Hippocampal formation (tissue), 2 donors: ENCODE measurements around the gene THAP5.

Experiments used
- DNase-seq, 2 donors: peaks; one replicate each; lab custom pipeline; 2025; lab: John Stamatoyannopoulos, UW

Gene THAP5

GRCh38 chr7:108569381-108570145 lies at the start of gene THAP5, which contains the start of gene DNAJB9:
TSS of gene THAP5 (minus strand) at chr7:108569706. CDS start at chr7:108569569, 137 bp downstream.
TSS of gene DNAJB9 (plus strand) at chr7:108569874. CDS start at chr7:108571727, 1,853 bp downstream.
- DNase-seq = peak; percentile 98 to 100

DNA sequence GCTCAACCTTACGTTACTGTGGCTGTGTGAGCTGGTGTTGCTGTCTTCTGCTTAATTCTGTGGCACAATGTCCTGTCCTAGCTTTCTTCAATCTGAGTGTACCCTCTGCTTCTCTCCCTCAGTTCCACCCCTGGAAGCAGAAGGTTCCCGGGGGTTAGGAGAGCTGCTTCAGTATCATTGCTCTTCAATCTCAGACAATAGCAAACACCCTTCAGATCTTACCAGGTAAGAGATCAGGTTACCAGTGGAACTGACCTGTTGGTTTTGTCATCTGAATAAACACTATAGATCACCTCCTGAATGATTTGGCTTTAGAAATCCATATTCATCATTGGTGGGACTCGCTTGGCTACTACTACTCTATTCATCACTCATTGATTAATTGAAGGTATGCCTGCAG lies 48.5 kb upstream of the THAP5 start:
- DNase-seq = no peak

GRCh38 chr7:108614896-108615295 lies 45.4 kb upstream of the THAP5 start:
- no peak for DNase-seq

- DNase-seq = no peak
Measured at GRCh38 chr7:108613949-108614381, 44.5 kb upstream of the THAP5 start.

DNA sequence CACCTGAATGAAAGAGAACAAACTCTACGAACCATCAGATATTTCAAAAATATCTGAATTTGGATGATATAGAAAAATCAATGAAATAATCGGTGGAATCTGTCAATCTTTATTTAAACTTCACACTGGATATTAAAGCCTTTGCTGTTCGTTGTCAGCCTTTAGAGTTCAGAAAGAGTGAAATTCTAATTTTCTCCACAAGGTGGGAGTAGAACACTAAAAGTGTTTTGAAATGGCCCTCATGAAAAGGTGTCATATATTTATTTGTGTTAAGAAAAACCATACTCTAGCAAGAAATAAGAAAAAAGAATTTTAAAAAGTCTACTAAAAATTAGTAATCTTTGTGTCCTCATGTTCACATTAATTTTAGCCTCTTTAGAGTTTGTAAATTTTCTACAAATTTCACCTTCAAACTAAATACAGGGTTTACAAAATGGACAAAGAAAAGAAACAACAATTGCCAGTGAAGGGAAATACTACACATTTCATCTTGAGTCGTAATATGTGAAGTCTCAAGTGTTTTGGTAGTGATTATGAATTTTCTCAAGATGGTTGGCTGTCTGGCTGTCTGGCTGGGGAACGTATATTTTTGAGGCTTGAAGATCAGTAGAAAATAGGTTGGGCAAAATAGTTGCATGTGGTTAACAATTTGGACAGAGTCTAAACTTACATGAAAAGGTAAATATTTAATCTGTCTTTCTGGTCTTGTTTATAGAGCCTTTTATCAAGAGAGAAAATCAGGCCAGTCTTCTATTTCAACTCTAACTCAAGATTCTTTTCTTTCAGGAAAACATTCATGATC lies 43.8 kb upstream of the THAP5 start:
- DNase-seq = peak in 1 of 2 donors; percentile 69

- DNase-seq = no peak
Measured at GRCh38 chr7:108611268-108611667, 41.8 kb upstream of the THAP5 start.

GRCh38 chr7:108609643-108610042 lies 40.1 kb upstream of the THAP5 start:
- no peak for DNase-seq

DNA sequence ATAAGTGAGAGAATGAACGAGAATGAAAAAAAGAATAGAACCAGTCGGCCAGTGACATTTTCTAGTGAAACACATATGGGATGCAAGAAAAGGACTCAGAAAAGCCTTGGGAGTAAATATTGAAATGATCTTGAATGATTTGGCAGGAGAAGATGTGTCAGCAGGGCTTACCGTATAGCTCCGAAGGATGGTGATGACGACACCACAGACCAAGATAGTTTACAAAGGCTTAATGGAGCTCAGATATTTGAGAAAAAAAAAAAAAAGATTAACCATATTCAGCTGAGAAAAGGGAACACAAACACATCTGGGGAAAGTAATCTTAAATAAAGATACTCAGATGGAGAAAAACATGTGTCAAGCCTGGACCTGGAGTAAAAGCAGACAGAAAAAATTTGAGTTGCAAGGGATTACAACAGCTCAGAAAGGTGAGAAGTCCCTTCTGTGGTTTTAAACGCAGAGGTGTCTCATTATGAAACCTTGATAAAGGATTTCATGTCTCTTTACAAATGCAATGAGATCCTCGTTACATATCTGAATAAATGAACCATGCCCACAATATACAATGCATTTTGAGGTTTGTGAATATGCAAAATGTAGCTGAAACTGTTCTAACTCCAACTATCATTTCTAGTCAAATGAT lies 36.2 kb upstream of the THAP5 start:
- DNase-seq = no peak

- DNase-seq = no peak
Measured at GRCh38 chr7:108604307-108605077, 35.0 kb upstream of the THAP5 start.

DNA sequence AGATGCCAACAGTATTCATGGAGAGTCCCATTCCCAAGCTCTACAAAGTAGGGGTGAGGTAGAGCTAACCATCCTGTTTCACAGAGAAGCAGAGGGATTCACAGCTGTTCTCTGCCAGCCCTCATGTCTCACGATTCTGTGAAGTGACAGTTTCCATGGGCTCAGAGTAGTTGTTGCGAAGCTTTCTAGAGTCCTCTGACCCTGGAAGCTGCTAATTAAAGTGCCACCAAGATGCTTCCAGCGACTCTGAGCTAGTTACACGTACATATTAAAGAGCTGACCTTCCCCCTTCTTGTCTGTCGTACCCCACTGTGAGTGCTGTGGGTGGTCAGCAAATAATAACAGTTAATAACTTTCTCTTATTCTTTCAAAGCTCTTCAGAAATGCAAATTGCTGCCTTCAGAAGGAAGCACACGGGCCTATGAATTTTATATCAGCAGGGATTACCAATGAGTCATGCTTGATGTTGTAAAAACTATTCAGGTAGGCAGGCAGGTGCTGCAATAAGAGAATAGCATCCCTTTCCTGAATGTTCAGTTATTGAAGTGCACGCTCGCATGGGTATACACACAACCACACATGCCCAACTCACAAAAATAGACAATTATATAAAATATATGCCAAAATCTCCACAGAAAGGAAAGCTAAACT lies 34.3 kb upstream of the THAP5 start:
- DNase-seq = no peak

GRCh38 chr7:108600399-108600798 lies 30.9 kb upstream of the THAP5 start:
- no peak for DNase-seq

DNA sequence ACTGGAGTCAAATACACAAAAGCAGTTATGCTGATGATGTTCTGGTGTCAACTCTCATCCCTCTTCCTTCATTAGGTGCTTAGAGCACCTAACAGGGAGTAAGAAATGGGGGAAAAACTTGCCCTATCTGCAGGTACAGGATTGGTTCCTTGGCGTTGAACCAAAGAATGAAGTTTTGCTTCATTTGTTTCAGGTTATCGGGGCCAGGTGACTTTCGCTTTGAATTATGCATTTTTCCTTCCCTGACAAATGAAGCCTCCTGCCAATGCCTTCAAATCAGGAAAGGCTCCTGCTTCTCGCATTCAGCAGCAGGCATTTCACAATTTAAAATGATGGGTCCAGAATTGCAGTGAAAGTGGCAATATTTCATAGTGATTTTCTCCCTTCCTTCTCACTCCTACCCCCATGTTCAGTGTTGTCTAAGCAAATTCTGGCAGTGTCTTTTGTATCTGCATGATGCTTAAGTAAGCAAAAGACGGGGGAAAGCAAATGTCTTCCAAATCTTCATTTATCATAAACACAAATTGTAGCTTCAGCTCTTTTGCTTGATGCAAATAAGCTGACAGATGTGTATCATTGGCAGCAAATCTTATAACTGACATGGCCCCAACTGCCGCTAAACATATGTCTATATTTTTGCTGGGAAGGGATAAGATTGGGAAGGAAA lies 29.5 kb upstream of the THAP5 start:
- no peak for DNase-seq

GRCh38 chr7:108598153-108598552 lies 28.6 kb upstream of the THAP5 start:
- DNase-seq = peak in 1 of 2 donors; percentile 15

DNA sequence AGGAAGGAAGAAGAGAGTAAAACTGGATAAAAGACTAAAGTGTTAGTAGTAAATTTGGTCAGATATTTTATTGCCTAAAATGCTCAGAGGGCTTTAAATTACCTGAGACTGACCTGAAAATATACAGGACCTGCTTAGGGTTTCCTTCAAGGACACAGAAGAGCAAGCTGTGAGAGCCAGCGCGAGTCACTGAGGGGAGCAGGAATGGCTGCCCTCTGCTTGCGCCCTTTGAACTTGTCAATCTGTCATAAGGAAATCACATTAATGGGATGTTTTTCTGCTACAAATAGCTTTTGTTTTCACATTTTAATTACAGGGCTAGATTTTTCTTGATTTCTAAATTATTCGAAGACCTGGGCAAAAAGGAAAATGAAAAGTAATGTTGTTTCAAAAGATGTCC lies 27.1 kb upstream of the THAP5 start:
- DNase-seq = no peak

DNA sequence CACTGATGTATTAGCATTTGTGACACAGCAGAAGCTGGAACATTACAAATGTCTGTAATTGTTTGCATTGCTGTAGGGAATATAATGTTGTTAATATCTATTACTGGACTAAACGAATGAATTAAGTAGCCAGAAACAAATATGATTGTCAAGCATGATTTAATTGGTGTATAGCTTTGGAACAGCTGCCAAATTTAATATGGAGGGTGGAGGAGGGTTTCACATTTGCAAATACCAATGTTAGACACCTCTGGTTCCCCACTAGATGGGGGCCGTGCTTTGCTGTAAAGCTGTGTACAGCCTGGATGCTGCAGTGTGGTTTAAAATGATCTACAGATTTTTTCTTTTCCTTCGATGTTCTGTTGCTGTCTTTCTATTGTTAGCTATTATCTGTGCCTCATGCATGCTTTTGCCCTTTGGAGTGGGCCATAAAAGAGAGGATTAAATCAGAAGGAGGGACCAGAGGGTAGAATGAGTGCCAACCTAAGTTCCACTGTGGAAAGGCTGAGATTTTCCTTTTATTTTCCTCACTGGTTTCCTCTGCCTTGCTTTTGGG lies 23.2 kb upstream of the THAP5 start:
- DNase-seq = peak in 1 of 2 donors; percentile 18

DNA sequence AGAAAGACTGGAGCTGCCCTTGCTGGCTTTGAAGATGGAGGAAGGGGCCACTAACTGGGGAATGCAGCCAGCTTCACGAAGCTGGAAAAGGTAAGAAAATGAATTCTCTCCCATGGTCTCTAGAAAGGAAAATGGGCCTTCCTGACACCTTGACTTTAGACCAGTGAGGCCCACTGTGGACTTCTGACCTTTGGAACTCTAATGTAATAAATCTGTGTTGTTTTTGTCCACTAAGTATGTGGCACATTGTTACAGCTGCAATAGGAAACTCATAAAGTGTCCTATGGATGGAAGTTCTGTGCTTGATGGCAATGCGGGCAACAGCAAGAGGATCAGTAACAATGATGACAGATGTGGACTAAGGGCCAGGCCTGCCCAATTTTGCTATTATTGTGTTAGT lies 21.1 kb upstream of the THAP5 start:
- no peak for DNase-seq

GRCh38 chr7:108589874-108590273 lies 20.4 kb upstream of the THAP5 start:
- DNase-seq = no peak

DNA sequence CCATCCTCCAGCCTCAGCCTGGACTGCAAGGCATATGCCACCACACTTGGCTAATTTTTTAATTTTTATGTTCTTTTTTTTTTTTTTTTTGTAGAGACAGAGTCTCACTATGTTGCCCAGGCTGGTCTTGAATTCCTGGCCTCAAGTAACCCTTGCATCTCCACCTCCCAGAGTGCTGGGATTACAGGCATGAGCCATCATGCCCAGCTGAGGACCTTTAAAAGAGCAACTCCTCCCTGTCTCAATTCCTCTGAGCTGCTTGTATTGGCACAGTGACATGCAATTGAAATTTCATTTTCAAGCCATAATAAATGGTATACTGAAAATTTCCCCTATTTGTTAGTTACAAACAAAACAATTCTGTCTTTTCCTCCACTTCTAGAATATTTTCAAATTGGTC lies 19.7 kb upstream of the THAP5 start:
- DNase-seq = no peak

DNA sequence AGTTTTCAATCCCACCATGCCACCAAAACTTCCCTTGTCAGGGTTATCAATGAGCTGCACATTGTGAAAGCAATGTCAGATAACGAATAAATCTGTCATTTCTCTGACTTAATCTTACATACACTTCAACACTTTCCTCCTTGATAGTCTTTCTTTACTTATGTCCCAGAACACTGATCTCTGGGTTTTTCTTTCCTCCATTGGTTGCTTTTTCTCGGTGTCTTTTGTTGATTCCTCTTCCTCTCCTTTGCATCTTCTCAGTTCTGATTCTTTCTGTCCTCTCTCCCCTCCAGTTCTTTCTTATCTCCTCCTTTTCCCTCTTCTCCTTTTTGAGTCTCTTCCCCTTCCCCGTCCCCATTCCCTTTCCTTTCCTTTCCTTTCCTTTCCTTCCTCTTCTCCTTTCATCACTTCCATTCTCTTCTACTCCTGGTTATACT lies 16.8 kb upstream of the THAP5 start:
- no peak for DNase-seq

- no peak for DNase-seq
Measured at GRCh38 chr7:108585843-108586242, 16.3 kb upstream of the THAP5 start.
